Adrenal gland (tissue), 12 donors: ENCODE results near the gene UFC1. TPM values are rescaled to one million over a fixed set of nuclear protein-coding genes. Genes with fewer than 3 reads are reported as not detected.

Experiments used
- DNase-seq, 7 donors: peaks; one replicate each; pipeline ENCODE4 v3.0.0-alpha.2; 2019 to 2020
- H3K27ac ChIP-seq, 5 donors: fragments of 200-600 bp; sonication (generic) in 4 of 5; 1 replicate in 3 of 5; 2 replicates in 2 of 5; pipeline versions ENCODE4 v1.5.1 to v1.8.0; 2016 to 2020; ENCODE audit warnings: mild to moderate bottlenecking in 1 of 5
- H3K27me3 ChIP-seq: fragments of 200-600 bp; 2 replicates; pipeline ENCODE4 v1.8.0; 2021
- H3K36me3 ChIP-seq, 2 donors: fragments of 200-600 bp; replicated peaks in 1 of 2; 1 replicate in 1 of 2; 2 replicates in 1 of 2; pipeline versions ENCODE4 v1.5.1 to v1.8.0; 2018 to 2022
- H3K4me1 ChIP-seq, 2 donors: fragments of 200-600 bp; replicated peaks in 1 of 2; 1 replicate in 1 of 2; 2 replicates in 1 of 2; pipeline versions ENCODE4 v1.5.1 to v1.8.0; 2018 to 2021
- H3K4me3 ChIP-seq, 4 donors: fragments of 200-600 bp; sonication (generic) in 3 of 4; one replicate each; pipeline ENCODE4 v1.5.1; 2016 to 2018
- H3K9me3 ChIP-seq, 3 donors: fragments of 200-600 bp; sonication (generic) in 1 of 3; replicated peaks in 1 of 3; 1 replicate in 2 of 3; 2 replicates in 1 of 3; pipeline versions ENCODE4 v1.5.1 to v1.8.0; 2016 to 2021
- POLR2A ChIP-seq, 2 donors: fragments of 450-650 bp; IDR thresholded peaks; one replicate each; pipeline ENCODE4 v1.6.1; 2017; ENCODE audit warnings: antibody characterized with exemption in 2 of 2, mild to moderate bottlenecking in 2 of 2, moderate library complexity in 1 of 2
- WGBS, 4 donors: extraction: QIAGEN DNeasy Blood & Tissue Kit in 2 of 4; methylation state at CpG; one replicate each; pipeline versions ENCODE4 v1.1.5 to v1.1.7; 2013 to 2017; 5-methylcytosine and 5-hydroxymethylcytosine counted together
- intact Hi-C, 2 donors: fragments of 100-400 bp; cut with DNase I; formaldehyde crosslinking; loops; one replicate each; pipeline versions ENCODE4 v1.14.1 to v1.15.0; 2022 to 2023
- polyA plus RNA-seq, 3 donors: library from polyadenylated mRNA; stranded (reverse); fragments of 200-250 nt in 2 of 3; fragments of 350-450 nt in 1 of 3; fragmentation: Illumina TruSeq in 1 of 3; extraction: RNeasy Lipid Tissue Mini Kit (QIAGEN cat#74804) in 1 of 3; gene quantifications; one replicate each; pipeline ENCODE4 v1.2.3, GENCODE V29; 2013 to 2014
- total RNA-seq, 9 donors: library from RNA; depleted of rRNA in 4 of 9; stranded (reverse); fragments of >200 nt in 4 of 9; fragments of 120-200 nt in 1 of 9; fragmentation: NEBNext Ultra II Directional in 1 of 9; extraction: Animal tissue kit (Norgen Biotek cat#: 25700) in 1 of 9; gene quantifications; one replicate each; pipeline versions ENCODE4 v1.1.0 to v1.2.4, GENCODE V29; 2013 to 2023
- TF ChIP-seq, protein P1 (sequence below), 6 experiments: fragments of 450-650 bp in 4 of 6; fragments of 200-600 bp in 2 of 6; sonication (generic) in 1 of 6; IDR thresholded peaks; 1 replicate in 5 of 6; 2 replicates in 1 of 6; pipeline versions ENCODE4 v1.5.1 to v1.8.0; 2016 to 2021; ENCODE audit warnings: antibody characterized with exemption in 6 of 6, mild to moderate bottlenecking in 2 of 6, moderate library complexity in 1 of 6
- donor health status: healthy with polysubstance abuse.
- donor health status: Bipolar disorder and iron deficiency.
- donor health status: DM: yes; HTN: yes; CAD: no.
- donor health status: DM: no; HTN: no; CAD: no.
- donor health status: DM: no; HTN: no; CAD: no.
- donor health status: DM: yes; HTN: yes; CAD: no.

UFC1 gene
- total and polyA plus RNA-seq, 12 donors, result 59.0 to 166 (median 110) TPM

DNA sequence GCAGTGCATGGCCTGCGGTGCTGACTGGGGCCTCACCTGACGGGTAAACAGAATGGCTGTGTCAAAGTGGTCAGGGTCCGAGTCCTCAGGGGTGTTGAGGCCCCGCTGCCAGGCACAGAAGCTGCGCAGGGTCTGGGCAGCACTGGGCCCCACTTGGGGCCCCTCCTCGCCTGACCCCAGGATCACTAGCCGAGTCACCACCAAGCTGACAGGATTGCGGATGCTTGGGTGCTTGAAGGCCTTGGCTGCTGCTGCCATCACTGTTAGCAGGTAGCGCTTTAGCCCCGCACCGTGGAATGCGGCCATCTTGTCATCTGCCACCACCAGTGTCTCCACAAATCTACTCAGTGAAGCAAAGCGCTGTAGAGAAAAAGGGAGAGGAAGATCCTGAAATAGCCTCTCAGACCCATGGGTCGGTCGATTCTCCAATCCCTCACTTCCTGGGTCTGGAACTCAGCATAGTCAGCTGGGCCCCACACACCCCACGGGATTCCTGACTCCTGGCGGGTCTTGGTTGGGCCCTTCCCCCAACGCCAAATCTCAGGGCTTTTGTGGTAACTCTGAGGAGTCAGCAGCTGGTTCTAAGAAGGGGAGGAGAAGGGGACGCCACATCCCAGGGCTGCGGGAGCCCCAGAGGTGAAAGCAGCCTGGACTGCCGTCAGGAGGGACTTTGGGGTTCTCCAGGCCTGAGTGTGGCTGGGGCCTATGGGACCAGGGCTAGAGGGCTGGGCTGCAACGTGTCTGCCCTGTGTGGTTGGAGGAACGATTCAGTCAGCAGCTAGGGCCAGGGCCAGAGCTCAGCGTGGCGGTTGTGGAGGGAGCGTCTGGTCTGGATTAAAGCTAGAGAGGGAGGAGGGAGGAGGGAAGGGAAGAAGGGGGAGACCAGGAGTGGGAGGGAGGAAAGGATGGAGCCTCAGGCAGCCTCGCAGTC is 43.0 kb downstream of the UFC1 start:
- intact Hi-C loops, result loop anchor here (10.0 kb wide), 2 partner anchors 178 to 188 kb away; no protein-coding TSS in a partner anchor
- TF ChIP-seq POLR2A (IDR thresholded peaks at IDR 0.05), result peak; percentile 4 to 11
- TF ChIP-seq, protein P1, sequence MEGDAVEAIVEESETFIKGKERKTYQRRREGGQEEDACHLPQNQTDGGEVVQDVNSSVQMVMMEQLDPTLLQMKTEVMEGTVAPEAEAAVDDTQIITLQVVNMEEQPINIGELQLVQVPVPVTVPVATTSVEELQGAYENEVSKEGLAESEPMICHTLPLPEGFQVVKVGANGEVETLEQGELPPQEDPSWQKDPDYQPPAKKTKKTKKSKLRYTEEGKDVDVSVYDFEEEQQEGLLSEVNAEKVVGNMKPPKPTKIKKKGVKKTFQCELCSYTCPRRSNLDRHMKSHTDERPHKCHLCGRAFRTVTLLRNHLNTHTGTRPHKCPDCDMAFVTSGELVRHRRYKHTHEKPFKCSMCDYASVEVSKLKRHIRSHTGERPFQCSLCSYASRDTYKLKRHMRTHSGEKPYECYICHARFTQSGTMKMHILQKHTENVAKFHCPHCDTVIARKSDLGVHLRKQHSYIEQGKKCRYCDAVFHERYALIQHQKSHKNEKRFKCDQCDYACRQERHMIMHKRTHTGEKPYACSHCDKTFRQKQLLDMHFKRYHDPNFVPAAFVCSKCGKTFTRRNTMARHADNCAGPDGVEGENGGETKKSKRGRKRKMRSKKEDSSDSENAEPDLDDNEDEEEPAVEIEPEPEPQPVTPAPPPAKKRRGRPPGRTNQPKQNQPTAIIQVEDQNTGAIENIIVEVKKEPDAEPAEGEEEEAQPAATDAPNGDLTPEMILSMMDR (IDR thresholded peaks at IDR 0.05), result no peak
- Histone ChIP-seq H3K9me3 (no peaks in the 10 kb centered on the region), H3K4me1 (peaks cover 23 to 71% of the 10 kb centered on the region in 2 donors), H3K36me3 (no peaks in the 10 kb centered on the region), H3K27me3 (no peaks in the 10 kb centered on the region), H3K4me3 (peak overlapping the region in 1 of 4 donors; percentile 37), H3K27ac (peak overlapping the region in 4 of 5 donors; percentile 13 to 99 (median 72))
- no peak for DNase-seq
- 59 to 72% (median 67%) methylated on average over 8 to 27 of the region's 27 CpGs for WGBS, 4 donors

DNA sequence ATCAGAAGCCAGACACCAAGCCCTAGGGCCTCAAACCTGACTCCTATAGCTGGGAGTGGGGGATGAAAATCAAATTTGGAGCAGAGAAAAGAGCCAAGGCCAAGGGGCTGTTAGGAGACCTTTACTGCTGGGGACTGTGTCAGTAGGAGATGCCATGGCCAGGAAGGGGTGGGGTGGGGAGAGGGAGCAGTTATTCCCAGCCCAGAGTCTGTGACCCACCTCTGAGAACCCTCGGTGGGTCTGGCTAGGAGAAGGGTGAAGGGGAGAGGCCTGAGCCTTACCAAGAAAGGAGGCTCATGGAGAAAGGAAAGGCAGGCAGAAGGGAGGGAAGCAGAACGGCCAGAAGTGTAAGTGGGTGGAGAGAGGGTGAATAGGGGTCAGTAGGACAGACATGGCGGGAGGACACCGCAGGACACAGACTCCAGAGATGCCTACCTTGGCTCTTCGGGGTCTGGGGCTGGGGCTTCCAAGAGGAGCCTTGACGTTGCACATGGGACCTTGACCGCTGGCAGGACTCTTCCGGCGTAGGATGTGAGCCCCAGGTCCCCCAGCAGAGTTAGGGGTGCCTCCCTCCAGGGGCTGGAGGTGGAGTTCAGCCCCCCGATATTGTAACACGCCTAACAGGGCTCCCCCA is 43.9 kb downstream of the UFC1 start:
- TF ChIP-seq, protein P1 (IDR thresholded peaks at IDR 0.05), result no peak
- TF ChIP-seq POLR2A (IDR thresholded peaks at IDR 0.05), result no peak
- Histone ChIP-seq H3K4me3 (peak overlapping the region in 1 of 4 donors; percentile 37), H3K36me3 (no peaks in the 10 kb centered on the region), H3K4me1 (peaks cover 24 to 71% of the 10 kb centered on the region in 2 donors), H3K9me3 (no peaks in the 10 kb centered on the region), H3K27ac (peak overlapping the region in 4 of 5 donors; percentile 13 to 99 (median 72)), H3K27me3 (no peaks in the 10 kb centered on the region)
- WGBS, 4 donors, result 49 to 64% (median 57%) methylated on average over 8 to 11 of the region's 11 CpGs
- intact Hi-C loops, result loop anchor here (10.0 kb wide), 2 partner anchors 177 to 187 kb away; no protein-coding TSS in a partner anchor
- DNase-seq, result no peak

DNA sequence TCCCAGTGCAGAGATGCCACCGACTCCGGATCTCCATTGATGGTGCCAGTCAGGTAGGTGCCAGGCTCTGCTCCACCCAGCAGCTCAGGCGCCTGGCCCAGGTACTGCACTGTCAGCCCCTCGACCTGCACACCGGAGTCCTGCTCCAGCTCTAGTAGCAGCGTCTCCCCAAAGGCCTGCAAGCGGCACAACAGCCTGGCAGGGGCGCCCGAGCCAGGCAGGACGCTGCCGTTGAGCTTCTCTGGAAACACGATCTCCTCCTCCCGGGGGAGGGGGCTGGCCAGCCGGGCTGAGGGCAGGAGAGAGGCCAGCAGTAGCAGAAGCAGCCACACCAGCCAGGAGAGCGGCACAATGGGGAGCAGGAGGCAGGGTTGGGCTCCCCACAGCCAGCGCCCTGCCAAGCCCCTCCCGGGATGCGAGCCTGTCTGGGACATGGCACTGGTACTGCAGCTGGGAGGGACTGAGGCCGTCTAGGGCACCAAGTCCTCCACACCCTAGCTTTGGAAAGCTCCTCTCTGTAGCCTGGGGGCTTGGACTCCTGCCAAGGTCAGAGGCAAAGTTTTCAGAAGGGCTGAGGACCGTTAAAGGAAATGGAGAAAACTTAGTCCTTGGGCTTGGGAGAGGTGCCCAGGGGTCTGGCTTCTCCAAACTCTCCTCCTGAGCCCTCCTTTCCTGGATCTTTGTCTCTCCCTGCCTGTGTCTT is 44.6 kb downstream of the UFC1 start:
- DNase-seq, result peak in 4 of 7 donors; percentile 48 to 52 (median 50)
- intact Hi-C loops, result loop anchor here (10.0 kb wide), 2 partner anchors 176 to 186 kb away; no protein-coding TSS in a partner anchor
- peaks cover 31 to 71% of the 10 kb centered on the region in 2 donors for H3K4me1 ChIP-seq
- peak overlapping the region in 4 of 5 donors; percentile 6 to 99 (median 95) for H3K27ac ChIP-seq
- H3K4me3 ChIP-seq, result peak overlapping the region in 1 of 4 donors; percentile 37
- TF ChIP-seq POLR2A (IDR thresholded peaks at IDR 0.05), result no peak
- TF ChIP-seq, protein P1 (IDR thresholded peaks at IDR 0.05), result peak in 1 of 6 experiments; percentile 7
- WGBS, 4 donors, result 20 to 32% (median 31%) methylated on average over 3 to 20 of the region's 20 CpGs
- H3K36me3 ChIP-seq, result no peaks in the 10 kb centered on the region
- no peaks in the 10 kb centered on the region for H3K27me3 ChIP-seq
- H3K9me3 ChIP-seq, result no peaks in the 10 kb centered on the region
